Astrocyte of the spinal cord (primary cell): Measurements from ENCODE around the gene TMEM143.
"Not testable (repeated sequence)": the region's sequence is repeated elsewhere in the genome, so short reads cannot be mapped to it uniquely, and the experiment has no call there.

Experiments
- DNase-seq: peaks from one replicate; pipeline ENCODE4 v3.0.0; 2011; ENCODE audit warnings: low read depth, low spot score
- H3K4me3 ChIP-seq: 2 replicates; pipeline ENCODE4 v1.5.1; 2011; ENCODE audit warnings: low read depth, mild to moderate bottlenecking, low read length, moderate library complexity
- CTCF ChIP-seq: IDR thresholded peaks from 2 replicates; pipeline ENCODE4 v1.5.1; 2012; ENCODE audit warnings: low read depth, mild to moderate bottlenecking, low read length, inconsistent platforms
- in situ Hi-C: cut with HindIII; loops from 2 replicates; pipeline ENCODE4 v1.10.0; 2017; ENCODE audit warnings: low sequenced_read_pairs

TMEM143 gene

GRCh38 chr19:48395170-48395455, 31.4 kb upstream of the TMEM143 start:
- TF ChIP-seq CTCF: no peak
- in situ Hi-C loops: no loop called here
- DNase-seq: no peak
- H3K4me3 ChIP-seq: no peak overlapping the region

DNA sequence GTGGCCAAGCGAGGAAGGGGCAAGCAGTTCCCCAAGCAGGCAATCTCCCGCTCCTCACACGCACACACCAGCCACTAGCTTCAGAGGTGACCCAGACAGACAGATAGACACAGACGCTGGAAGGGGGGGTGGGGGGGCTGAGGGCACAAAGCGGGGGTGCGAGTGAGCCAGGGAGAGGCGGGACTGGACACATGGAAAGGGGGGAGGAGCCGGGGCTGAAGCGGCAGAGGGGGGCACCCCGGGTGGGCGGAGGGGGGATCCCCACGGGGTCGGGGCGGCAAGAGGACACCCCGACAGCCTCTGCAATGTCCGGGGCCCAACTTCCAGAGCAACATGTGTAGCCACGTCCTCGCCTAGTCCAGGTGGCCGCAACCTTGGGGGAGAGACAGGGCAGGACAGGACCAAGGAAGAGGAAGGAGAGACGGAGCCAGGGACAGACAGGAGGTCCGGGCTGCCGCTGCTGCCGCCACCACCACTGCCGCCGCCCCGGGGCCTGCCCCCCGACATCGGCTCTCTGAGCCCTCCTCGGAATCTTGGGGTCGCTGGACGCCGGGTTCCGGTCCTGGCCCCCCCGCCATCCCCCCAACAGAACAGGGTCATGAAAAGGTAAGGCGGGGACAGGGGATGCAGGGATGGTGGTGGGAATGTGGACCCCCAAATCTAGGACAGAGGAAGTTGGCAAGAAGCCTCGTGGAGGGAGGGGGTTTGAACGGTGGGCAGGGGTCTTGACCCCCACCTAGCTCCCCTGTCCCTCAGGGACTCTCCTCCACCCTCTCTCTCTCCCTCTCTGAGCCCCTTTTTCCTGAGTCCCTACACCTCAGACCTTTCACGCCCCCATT, 30.8 kb upstream of the TMEM143 start:
- H3K4me3 ChIP-seq: no peak overlapping the region
- in situ Hi-C loops: no loop called here
- no peak for TF ChIP-seq CTCF
- DNase-seq: no peak

GRCh38 chr19:48393559-48394330, 30.0 kb upstream of the TMEM143 start, which contains the start of gene GRIN2D:
Gene GRIN2D, plus strand, starts transcription at chr19:48393668. Its CDS starts 4,725 bp downstream, at chr19:48398393.
- peak; percentile 24 for DNase-seq
- TF ChIP-seq CTCF: no peak
- in situ Hi-C loops: no loop called here
- peak within 1 kb of the TSS; percentile 21 for H3K4me3 ChIP-seq

DNA sequence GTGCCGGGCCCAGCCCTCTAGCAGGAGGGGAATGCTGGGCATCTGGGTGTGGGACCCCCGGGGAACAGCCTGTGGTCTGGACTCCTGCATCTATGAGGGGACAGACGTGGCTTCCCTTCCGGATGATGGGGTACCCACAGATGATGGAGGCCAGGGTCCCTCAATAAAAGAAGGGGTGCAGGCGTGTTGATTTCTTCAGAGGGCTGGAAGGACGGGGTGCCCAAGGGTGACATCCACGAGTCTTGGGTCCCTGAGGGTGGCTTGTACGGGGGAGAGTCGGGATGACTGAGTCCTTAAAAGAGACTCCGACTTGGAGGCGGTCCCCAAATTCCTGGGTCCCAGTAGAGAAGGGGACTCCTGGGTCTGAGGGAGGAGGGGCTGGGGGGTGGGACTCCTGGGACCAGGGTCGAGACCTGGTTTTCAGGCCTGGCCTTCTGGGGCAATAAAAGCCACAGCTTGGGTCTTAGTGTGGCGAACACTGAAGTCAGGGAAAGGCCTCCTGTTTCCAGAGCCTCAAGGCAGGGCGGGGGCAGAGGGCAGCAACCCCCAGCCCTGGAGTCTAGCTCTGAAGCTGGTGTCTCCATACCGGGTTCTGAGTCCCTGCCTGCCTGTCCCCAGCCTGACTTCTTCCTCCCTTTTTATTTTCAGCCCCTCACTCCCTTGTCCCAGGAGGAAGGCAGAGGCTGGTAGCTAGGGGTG, 29.3 kb upstream of the TMEM143 start:
- in situ Hi-C loops: no loop called here

DNA sequence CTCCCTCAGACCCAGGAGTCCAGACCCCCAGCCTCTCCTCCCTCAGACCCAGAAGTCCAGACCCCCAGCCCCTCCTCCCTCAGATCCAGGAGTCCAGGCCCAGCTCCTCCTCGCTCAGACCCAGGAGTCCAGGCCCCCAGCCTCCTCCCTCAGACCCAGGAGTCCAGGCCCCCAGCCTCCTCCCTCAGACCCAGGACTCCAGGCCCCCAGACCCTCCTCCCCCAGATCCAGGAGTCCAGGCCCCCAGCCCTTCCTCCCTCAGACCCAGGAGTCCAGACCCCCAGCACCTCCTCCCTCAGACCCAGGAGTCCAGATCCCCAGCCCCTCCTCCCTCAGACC, 28.2 kb upstream of the TMEM143 start:
- H3K4me3 ChIP-seq, in situ Hi-C loops, DNase-seq: not testable (repeated sequence)

More for the DNA sequence above, 29.3 kb upstream of the TMEM143 start:
- no peak overlapping the region for H3K4me3 ChIP-seq
- no peak for DNase-seq
- TF ChIP-seq CTCF: no peak

DNA sequence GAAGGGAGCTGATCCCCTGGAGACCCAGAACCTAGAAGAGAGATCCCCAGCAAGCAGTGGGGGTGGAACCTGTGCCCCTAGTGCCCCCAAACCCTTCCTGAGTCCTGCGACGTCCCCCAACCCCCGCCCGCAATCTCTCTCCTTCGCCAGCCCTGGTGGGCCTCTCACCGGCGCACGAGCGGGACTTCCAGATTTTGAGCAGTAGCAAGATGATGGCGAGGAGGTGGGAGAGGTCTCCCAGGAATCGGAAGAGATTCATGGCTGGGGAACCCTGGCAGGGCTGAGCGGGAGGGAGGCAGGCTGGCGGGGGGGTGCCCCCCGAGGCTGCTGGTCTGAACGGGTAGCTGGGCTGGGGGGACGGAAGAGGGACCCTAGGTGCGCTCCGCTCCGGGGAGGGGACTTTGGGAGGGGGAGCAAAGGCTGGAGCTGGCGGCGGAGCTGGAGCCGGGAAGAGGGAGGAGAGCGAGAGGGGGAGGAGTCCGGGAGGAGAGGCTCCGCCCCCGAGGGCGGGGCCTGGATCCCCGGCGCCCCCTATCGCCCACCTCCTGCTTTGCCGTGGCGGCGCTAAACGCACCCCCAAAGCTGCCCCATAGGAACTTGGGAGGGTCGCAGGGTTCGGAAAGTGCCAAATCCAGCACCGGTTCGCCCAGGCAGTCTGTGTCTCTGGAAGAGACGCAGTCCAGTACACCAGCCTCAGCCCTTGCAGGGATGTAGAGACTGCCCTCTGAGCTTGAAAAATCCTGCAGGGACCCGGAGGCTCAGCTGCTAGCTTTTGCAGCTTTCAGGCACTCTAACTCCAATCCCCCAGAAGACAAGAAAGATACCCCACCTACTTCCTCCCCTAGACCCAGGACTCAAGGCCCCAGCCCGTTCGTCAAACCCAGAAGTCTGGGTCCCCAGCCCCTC, 27.6 kb upstream of the TMEM143 start, which contains the start of gene KDELR1:
KDELR1 (minus strand) TSS at position 452 of the 906 bp plus-strand sequence; CDS start at position 259, 193 bp downstream.
- peak; percentile 62 for DNase-seq
- peak within 1 kb of the TSS; percentile 99 for H3K4me3 ChIP-seq
- in situ Hi-C loops: no loop called here
- TF ChIP-seq CTCF: peak; percentile 97
